OCI-LY3 (cell line): ENCODE data around the gene ZNF280B.

Source experiments
- CTCF ChIP-seq: fragments of 200-600, 300-600 bp; sonication (generic); IDR thresholded peaks from 2 replicates; pipeline ENCODE4 v1.5.1; 2014; ENCODE audit warnings: antibody characterized with exemption, low read length, low read depth
- EZH2phosphoT487 ChIP-seq: fragments of 200-600 bp; shearing (Covaris generic); IDR thresholded peaks from 2 replicates; pipeline ENCODE4 v1.6.1; 2018; ENCODE audit warnings: antibody characterized with exemption, mixed run types, low read depth

GRCh38 chr22:22461111-22461510, 47.4 kb downstream of the ZNF280B start:
- TF ChIP-seq CTCF = no peak
- TF ChIP-seq EZH2phosphoT487 = no peak
